ENCODE results near the gene MYZAP. TPM values are rescaled to one million over a fixed set of nuclear protein-coding genes. Genes with fewer than 3 reads are reported as not detected.

Gene MYZAP
- total and polyA plus RNA-seq, 9 of the 15 experiments (the other 6 are each of a cell fraction or from before 2014, with no cell fraction given): 0.03 TPM; not detected in 8

DNA sequence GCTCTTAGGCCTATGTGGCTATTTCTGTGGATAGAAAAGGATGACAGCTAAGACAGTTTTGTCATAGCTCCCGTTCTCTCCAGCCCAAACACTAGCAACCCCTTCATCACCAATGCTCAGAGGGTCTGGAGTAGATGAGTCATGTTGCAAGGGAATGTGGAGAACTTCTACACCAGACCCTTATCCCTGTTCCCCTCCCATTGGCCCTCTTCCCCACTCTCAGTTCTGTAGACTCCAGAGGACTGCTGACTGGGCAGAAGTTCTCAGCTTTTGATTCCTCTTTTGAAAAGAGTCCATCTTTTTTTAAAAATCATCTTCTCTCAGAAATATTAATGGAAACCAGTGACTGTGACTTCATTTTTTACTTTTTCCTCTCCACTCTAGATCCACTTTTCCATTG lies 2.4 kb upstream of the MYZAP start:
- no peaks in the 10 kb centered on the region for H4K20me1 ChIP-seq (replicated peaks; ENCODE audit: control insufficient read depth, insufficient read depth, low read length)
- H3K79me2 ChIP-seq (ENCODE audit: control insufficient read depth, insufficient read depth, low read length): no peaks in the 10 kb centered on the region
- no peak overlapping the region for H3K27ac ChIP-seq (ENCODE audit: extremely low read depth, low read depth, low read length)
- TF ChIP-seq, protein P1, sequence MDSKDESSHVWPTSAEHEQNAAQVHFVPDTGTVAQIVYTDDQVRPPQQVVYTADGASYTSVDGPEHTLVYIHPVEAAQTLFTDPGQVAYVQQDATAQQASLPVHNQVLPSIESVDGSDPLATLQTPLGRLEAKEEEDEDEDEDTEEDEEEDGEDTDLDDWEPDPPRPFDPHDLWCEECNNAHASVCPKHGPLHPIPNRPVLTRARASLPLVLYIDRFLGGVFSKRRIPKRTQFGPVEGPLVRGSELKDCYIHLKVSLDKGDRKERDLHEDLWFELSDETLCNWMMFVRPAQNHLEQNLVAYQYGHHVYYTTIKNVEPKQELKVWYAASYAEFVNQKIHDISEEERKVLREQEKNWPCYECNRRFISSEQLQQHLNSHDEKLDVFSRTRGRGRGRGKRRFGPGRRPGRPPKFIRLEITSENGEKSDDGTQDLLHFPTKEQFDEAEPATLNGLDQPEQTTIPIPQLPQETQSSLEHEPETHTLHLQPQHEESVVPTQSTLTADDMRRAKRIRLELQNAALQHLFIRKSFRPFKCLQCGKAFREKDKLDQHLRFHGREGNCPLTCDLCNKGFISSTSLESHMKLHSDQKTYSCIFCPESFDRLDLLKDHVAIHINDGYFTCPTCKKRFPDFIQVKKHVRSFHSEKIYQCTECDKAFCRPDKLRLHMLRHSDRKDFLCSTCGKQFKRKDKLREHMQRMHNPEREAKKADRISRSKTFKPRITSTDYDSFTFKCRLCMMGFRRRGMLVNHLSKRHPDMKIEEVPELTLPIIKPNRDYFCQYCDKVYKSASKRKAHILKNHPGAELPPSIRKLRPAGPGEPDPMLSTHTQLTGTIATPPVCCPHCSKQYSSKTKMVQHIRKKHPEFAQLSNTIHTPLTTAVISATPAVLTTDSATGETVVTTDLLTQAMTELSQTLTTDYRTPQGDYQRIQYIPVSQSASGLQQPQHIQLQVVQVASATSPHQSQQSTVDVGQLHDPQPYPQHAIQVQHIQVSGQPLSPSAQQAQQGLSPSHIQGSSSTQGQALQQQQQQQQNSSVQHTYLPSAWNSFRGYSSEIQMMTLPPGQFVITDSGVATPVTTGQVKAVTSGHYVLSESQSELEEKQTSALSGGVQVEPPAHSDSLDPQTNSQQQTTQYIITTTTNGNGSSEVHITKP (IDR thresholded peaks at IDR 0.05; ENCODE audit: partially characterized antibody): no peak
- TF ChIP-seq PTTG1 (tag; IDR thresholded peaks at IDR 0.05; ENCODE audit: low read depth): no peak
- peak; percentile 21; the same call in 1 of the 2 replicates for TF ChIP-seq C11orf30 (IDR thresholded peaks at IDR 0.05; ENCODE audit: low read depth)
- TF ChIP-seq FOXA1 (IDR thresholded peaks at IDR 0.05; ENCODE audit: borderline replicate concordance): no peak
- no peak for TF ChIP-seq ZNF77 (CRISPR knock-in tag; IDR thresholded peaks at IDR 0.05)
- TF ChIP-seq MAFG (tag; conservative IDR thresholded peaks at IDR 0.05): 0 out of 2 replicates have a peak, but pooled peaks have one; percentile 18
- peak; percentile 48 for TF ChIP-seq ZNF316 (IDR thresholded peaks at IDR 0.05)
- no peak for TF ChIP-seq CBX5 (IDR thresholded peaks at IDR 0.05; ENCODE audit: borderline replicate concordance, low read depth)
- no peak for DNase-seq (ENCODE audit: extremely low read depth in 1 of 4, low spot score in 3 of 4)
- no TSS peak for BruUV-seq (replicated peaks)
- POLR2A ChIA-PET: no interaction called here
- H3K9me3 ChIP-seq (replicated peaks; ENCODE audit: control insufficient read depth, insufficient read depth, low read depth, low read length): no peaks in the 10 kb centered on the region
- ATAC-seq: no peak
- H3K4me1 ChIP-seq (replicated peaks in 1 of 2; ENCODE audit: control insufficient read depth in 2 of 2, insufficient read depth in 2 of 2, low read length in 2 of 2): peaks cover 0 to 10% of the 10 kb centered on the region in 2 experiments; a peak in 1 of 5 replicates
- in situ Hi-C loops (cut with MboI): no loop called here
- H3K4me2 ChIP-seq (ENCODE audit: insufficient read depth, low read length): no peak overlapping the region
- H2AFZ ChIP-seq (ENCODE audit: low read depth, low read length): no peak overlapping the region
- H3K9ac ChIP-seq (ENCODE audit: insufficient read depth in 1 of 2, low read depth in 2 of 2, low read length in 2 of 2): no peak overlapping the region
- WGBS (ENCODE audit: insufficient coverage, low coverage, missing lambda C conversion rate): 0% methylated on average over 1 of the region's 1 CpG
- FAIRE-seq: no peak
- CTCF ChIA-PET (ENCODE audit: low intra/inter-chr PET ratio): no interaction called here
- H3K36me3 ChIP-seq (ENCODE audit: control insufficient read depth, insufficient read depth, low read length): no peaks in the 10 kb centered on the region
- peaks cover 29 to 35% of the 10 kb centered on the region in 2 experiments; a peak in 4 of 5 replicates for H3K27me3 ChIP-seq (ENCODE audit: control insufficient read depth in 2 of 2, insufficient read depth in 2 of 2, low read length in 2 of 2)
- no peaks in the 10 kb centered on the region for H3K9me1 ChIP-seq (ENCODE audit: control insufficient read depth, insufficient read depth, low read length)
- H3K4me3 ChIP-seq: no peak overlapping the region
- intact Hi-C loops (cut with micrococcal nuclease): no loop called here
